NCI-H526 (cell line): ENCODE results near the gene PPP4C.

ENCODE experiments used
- DNase-seq, 2 experiments: peaks; one replicate each; lab custom pipeline; 2025; lab: John Stamatoyannopoulos, UW

PPP4C gene

DNA sequence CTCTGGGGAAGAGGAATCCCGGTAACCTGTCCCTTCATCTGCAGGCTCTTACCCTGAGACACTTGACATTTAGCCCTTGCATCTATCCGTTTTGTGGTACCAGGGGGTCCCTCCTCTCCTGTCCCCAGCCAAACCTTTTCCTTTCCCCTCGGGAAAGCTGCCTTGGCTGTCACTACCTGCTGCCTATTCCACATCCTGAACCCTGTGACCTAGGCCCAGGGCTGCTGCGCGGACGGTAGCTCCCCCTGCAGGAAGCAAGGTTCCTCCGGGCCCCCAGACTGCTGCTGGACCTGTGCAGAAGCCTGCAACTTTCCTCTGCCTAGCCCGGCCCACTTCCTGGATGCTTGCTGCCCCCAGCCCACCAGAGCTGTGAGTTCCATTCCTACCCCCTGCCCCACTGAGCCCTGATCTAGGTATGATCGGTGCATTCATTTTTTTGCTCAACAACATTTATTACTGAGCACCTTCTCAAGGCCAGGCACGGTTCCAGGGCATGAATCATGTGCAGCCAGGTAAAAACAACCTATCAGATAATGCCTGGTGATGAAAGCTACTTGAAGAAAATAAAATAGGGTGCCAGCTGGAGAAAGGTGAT, 20.7 kb upstream of the PPP4C start:
- peak in 1 of 2 experiments; percentile 79 for DNase-seq

DNA sequence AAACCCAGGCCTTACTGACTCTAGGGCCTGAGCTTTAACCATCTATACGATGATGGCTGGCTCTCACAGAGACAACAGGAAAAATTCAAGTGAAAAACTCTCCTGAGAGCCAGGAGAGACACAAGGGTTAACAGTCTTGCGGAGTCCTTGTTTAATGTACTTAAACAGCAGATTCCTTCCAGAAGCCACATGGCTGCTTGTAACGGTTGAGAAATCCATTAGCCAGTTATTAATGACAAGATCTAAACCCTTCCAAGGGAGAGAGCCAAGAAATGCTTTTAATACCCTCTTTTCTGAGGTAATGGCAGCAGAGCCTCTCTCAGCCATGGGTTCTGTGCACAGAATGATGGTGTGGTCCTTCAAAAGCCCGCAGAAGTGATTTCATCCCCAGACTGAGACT, 15.4 kb upstream of the PPP4C start:
- DNase-seq, result no peak

DNA sequence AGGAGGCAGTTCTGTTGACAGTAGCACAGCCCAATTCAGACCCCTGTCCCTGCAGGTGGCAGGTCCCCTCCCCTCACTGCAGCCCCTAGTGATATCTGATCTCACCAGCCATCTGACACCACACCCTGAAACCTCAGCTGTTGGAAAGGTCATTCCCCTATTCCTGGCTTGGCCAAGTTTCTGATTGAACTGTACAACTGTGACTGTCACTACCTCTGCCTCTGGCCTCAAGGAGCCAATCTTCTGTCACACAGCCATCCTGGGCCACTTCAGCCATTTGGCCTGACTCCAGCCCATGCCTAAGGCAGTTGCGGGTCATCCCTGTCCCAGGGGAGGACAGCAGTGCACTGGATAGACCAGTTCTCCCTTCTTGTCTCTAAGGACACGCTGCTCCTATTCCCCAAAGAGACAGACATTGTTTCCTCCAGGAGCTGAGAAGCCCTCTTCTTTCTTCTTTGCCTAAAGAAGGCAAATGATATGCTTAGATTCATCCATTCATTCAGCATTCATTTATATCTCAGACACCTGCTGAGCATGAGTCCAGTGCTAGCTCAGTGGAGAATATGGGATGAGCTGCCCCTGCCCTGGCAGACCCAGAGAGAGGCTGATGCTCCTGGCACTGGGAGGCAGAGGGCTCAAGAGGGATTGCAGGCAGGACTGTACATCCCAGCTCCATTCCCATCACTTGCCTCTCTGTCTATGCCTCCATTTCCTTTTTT, 14.8 kb upstream of the PPP4C start:
- peak; percentile 20 to 57 for DNase-seq

DNA sequence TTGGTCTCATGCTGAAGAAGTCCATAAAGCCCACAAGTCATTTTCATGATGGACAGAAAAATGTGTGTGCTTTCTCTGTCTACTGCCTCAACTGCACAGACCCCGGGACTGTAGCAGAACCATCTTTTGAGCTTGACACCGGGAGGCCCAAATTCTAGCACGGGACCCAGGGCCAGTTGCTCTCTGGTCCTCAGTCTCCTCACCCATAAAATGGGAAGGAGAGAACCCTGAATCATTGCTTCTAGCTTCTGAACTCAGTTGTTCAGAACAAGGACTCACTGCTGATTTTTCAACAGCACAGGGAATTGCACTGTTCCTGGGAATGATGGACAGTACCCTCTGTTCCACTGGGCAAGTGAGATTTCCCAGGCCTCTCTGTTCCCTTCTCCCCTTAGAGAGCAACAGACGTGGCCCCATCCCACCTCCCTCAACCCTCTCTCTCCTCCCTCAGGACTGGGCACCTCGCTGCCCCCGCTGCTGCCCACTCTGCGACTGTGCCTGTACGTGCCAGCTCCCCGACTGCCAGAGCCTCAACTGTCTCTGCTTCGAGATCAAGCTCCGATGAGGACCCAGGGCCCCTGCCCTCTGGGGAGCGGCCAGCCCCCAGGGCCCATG, 12.4 kb upstream of the PPP4C start:
- no peak for DNase-seq

DNA sequence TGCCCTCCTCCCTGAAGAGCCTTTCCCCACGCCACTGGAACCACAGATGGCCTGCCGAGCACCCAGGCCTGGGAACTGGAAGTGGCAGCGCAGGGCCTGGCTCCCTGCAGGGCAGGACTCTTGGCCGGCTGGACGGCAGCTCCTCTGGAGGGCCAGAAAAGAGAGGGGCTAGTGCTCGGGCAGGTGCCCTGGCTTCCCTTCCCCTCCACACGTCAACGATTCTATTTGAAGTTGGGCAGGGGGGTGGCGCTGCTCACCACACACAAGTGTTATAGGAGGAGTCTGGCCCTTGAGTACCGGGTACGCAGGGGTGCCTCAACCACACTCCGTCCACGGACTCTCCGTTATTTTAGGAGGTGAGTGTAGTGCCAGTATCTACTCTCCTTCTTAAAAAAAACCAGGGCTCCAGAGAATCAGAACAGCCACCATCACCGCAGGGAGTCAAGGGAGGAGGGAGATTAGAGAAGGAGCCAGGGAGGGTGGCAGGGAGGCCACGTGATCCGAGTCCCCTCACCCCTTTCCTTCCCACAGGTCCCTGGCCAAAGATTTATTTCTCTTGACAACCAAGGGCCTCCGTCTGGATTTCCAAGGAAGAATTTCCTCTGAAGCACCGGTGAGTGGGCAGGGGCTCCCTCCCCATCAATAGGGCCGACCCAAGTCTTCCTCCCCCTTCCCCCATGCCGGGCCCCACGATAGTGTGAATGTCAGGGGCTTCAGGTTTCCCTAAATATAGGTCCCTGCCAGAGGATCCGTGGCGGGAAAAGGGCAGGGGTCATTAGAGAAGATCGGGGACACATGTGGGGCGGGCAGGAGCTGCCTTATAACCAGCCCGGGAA, 11.7 kb upstream of the PPP4C start:
- peak in 1 of 2 experiments; percentile 43 for DNase-seq

DNA sequence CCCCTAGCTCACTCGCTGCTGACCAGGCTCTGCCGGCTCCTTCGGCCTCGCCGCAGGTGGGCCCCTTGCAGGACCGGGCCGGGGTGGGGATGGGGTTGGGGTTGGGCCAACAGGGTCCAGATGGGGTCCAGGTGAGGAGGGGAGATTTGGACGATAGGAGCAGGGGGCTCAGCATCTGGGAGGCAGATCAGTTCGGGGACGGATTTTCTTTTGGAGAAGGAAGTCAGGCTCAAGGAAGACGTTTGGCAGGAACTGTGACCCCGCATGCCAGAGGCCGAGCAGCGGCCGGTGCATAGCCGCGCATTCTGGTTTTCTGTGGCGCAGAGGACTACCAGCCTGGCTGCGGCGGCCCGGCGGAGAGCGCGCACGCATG, 11.1 kb upstream of the PPP4C start:
- no peak for DNase-seq

DNA sequence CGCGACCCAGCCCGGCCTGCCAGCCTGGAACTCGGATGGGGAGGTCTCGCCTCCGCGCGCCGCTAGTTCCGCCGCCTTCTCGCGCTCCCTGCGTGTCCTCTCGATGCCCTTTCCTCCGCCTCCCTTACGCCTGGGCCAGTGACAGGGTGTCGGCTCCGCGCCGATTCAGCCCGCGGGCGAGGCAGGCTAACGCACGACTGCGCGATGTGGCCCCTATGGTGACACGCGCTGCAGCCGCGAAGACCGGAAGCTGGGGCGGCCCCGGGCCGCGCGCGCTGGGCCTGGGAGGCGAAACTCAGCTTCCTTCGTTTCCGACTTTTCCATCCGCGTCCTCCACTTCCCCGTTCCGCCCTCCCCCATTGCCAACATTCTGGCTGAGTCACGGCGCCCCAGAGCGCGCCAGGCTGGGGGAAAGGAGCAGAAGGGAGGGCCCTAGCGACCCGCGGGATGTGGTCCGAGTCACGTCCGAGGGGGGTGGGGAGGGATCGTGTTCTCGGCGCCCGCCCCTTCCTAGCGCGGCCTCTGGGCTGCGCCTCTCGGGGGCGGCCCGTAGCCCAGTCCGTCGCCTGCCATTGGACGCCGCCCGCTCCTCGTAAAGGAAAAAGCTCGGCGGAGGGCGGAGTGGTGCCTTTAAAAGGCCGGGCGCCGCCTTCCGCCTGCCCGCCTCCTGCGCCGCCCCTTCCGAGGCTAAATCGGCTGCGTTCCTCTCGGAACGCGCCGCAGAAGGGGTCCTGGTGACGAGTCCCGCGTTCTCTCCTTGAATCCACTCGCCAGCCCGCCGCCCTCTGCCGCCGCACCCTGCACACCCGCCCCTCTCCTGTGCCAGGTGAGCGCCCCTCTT, 10.5 kb upstream of the PPP4C start, which contains the start of gene ALDOA:
ALDOA (plus strand) TSS at position 659 of the 841 bp plus-strand sequence. CDS start 1,138 bp downstream, outside the sequence.
- peak; percentile 89 to 98 for DNase-seq

DNA sequence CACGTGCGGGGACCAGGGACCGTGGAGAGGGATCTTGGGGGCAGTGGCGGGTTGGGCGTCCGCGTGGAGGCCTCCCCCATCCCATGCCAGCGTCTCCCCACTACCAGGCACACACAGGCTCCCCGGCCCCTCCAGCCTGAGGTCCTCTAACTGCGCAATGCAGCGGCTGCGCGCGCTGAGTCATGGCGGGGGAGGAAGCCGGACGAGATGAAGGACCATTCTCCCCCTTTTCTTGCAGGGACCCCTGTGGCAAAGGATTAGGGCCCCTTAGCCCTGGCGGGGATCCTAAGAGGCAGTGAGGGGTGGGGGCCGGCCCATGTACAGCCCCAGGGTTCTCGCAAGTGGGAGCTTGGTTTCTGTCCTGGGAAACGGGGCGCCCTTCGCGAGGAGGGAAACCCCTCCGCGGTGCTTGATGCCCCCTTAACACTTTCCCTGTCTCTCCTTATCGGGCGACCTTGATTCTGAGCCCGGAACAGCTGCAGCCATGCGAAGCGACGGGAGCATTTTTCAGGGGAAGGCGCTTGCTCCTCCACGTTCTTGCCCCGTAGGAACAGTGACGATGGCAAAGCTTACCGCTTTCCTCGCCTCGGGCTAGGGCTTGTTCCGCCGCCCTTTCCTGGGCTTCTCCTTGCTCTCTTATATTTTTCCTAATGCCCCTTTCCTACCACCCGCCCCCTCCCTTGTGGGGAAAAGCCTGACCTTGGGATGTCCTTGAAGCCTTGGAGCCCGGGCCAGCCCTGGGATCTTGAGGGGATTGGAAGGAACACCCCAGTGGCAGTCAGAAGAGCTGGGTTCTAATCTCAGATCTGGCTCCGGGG, 9.6 kb upstream of the PPP4C start:
- peak in 1 of 2 experiments; percentile 39 for DNase-seq

DNA sequence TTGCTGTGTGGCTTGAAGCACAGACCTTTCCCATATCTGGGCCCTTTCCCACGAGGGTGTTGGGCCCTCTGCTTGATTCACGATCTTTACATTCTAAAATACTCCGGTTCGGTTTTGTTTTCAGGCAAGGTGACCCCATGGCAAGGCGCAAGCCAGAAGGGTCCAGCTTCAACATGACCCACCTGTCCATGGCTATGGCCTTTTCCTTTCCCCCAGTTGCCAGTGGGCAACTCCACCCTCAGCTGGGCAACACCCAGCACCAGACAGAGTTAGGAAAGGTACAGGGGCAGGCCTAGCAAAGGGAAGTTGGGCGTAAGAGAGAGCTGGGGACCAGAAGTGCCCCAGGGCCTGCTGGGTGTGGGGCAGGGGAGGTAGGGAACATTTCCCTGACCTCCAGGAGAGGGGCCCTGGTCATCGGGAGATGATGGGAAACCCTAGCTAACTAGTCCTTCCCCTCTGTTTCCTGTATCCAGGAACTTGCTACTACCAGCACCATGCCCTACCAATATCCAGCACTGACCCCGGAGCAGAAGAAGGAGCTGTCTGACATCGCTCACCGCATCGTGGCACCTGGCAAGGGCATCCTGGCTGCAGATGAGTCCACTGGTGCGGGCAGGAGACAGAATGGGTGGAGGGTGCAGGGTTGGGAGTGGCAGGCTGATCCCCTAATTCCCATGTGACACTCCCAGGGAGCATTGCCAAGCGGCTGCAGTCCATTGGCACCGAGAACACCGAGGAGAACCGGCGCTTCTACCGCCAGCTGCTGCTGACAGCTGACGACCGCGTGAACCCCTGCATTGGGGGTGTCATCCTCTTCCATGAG, 8.8 kb upstream of the PPP4C start:
- DNase-seq, result no peak

DNA sequence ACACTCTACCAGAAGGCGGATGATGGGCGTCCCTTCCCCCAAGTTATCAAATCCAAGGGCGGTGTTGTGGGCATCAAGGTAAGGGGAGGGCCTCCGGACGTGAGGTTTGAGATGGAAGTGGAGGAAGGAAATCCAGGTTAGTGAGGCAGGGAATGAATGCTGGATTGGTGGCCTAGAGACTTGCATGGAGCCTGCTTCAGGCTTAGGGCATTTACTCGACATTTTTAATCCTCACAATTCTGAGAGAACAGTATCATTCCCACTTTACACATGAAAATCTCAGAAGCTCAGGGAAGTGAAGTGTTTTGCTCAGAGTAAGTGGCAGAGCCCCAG, 8.2 kb upstream of the PPP4C start:
- no peak for DNase-seq

DNA sequence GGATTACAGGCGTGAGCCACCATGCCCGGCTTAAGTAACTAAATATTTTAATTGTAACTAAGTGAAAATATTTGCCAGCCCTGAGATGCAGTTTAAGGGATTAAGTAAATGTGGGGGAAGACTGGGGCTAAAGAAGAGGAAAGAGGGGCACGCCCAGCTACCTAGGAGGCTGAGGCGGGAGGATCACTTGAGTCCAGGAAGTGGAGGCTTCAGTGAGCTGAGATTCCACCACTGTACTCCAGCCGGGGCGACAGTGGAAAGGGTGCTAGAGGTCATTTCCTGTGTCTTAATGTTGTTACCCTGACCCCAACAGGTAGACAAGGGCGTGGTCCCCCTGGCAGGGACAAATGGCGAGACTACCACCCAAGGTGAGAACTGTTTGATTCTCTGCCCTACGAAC, 7.5 kb upstream of the PPP4C start:
- DNase-seq, result no peak

DNA sequence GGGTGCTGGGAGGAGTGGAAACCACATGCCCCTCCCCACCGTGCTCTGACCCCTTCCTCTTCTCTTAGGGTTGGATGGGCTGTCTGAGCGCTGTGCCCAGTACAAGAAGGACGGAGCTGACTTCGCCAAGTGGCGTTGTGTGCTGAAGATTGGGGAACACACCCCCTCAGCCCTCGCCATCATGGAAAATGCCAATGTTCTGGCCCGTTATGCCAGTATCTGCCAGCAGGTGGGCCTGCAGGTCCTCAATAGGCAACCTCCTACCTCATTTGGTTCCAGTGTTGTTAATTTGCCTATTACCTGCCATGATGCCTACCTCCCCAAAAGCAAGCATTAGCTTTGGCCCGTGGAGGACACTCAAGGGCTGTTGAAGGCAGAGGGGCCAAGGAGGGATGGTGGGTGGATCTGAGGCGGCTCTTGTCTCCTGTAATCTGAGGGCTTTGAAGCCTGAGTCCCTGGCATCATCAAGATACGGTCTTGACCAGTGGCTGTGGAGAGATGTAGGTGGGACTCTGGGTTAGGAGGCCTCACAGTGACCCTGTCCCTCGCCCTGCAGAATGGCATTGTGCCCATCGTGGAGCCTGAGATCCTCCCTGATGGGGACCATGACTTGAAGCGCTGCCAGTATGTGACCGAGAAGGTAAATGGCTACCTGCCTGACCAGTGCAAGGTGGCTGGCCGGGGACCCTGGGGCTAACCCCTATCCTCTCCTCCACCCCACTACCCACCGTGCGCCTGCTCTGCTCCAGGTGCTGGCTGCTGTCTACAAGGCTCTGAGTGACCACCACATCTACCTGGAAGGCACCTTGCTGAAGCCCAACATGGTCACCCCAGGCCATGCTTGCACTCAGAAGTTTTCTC, 6.8 kb upstream of the PPP4C start:
- peak; percentile 42 to 80 for DNase-seq

DNA sequence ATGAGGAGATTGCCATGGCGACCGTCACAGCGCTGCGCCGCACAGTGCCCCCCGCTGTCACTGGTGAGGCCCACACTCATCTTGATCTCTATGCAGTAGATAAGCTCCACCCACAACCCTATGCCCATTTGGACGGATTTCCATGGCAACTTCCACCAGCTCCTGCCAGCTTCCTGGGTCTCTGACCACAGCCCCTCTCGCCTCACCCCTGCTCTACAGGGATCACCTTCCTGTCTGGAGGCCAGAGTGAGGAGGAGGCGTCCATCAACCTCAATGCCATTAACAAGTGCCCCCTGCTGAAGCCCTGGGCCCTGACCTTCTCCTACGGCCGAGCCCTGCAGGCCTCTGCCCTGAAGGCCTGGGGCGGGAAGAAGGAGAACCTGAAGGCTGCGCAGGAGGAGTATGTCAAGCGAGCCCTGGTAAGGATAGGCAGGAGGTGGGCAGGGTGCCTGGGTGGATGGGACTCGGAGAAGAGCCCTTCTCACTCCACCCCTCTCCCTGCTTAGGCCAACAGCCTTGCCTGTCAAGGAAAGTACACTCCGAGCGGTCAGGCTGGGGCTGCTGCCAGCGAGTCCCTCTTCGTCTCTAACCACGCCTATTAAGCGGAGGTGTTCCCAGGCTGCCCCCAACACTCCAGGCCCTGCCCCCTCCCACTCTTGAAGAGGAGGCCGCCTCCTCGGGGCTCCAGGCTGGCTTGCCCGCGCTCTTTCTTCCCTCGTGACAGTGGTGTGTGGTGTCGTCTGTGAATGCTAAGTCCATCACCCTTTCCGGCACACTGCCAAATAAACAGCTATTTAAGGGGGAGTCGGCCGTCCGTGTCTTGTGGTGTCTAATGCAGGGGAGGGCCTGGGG, 6.0 kb upstream of the PPP4C start:
- no peak for DNase-seq

DNA sequence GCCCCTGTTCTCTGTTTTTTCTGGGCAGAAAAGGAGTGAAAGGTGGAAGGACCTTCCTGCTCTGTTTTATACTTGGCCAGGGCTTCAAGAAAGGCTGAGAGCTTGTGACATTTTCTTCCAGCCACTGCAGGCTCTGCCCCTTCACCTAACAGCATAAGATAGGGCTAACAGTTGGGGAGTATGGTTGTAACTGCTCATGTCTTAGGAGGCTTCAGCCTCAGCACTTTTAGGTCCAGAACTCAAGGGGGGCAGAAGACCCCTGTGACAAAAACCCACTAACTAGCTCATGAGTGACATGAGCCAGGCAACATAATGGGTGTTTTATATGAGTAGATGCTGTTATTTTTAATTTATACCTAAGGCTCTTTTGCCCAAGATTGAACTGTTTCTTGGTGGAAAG, 5.3 kb upstream of the PPP4C start:
- no peak for DNase-seq

DNA sequence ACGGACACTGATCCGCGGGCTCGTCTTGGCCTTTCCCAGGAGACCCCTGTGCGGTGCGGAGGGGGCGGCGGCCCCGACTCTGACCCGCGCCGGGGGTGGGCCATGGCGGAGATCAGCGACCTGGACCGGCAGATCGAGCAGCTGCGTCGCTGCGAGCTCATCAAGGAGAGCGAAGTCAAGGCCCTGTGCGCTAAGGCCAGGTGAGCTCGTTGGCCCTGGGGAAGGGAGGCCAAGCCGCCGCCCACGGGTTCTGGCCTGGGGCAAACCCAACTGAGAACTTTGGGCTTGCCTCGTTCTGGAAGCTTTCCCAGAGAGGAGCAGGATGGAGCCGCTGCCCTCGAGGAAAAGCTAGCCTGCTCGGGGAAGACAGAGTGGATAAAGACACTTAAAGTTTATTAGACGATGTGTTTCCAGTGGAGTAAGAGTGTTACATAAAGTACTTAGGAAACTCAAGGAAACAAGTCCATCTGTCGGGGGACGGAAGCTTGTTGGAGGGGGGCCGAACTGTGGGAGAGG, 540 bp downstream of the PPP4C start:
- DNase-seq, result no peak

DNA sequence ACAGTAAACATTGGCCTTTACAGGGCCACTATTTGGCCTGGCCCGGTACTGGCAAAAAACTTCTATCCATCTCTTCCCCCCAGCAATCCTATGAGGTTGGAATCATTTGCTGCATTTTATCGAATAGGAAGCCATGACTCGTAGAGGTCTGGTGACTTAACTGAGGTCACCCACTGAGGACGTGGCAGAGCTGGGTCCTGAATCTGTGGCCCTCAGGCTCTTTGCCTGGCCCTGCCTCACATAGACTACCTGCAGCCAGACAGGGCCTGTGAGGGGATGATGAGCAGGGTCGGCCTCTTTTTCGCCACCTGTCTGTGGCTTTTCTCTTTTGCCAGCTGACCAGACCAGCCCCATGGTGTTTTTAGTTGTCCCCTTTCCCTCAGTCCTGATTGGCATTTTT, 1.9 kb downstream of the PPP4C start:
- no peak for DNase-seq

DNA sequence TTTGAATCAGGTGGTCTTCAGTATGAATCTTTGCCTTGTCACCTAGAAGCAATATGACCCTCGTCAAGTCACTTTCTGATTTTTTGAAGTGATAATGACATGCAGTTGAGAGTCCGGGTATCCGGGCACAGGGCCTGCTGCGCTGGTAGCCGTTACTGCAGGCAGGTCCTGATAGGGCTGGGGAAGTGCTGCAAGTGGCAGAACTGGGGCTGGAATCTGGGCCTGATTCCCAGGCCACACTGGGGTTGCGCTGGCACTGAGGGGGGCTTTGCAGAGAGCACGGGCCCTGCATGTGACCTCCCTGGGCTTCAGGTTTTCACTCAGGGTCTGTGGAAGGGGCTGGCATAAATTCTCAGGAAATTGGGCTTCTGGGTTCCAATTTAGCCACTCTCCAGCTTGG, 3.0 kb downstream of the PPP4C start:
- no peak for DNase-seq

DNA sequence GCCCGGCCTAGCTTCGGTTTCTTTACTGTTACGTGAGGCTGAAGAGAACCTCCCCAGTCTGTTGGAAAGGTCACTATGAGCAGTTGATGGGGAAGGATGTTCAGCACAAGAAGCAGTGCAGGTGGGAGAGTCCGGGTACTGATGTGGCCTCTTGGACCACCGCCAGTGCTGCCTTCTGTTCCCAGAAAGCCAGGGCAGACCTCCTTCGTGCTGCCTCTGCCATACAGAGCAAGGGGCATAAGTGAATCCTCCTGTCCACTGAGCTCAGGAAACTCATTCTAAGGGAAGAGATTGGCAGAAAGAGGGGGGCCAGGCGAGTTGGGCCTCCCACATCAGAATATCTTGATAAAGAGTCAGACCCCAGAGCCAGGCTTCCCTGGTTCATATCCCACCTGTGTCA, 3.7 kb downstream of the PPP4C start:
- DNase-seq, result no peak
